ENCODE data around the gene CCL4L2.

- no peak for TF ChIP-seq CTCF (IDR thresholded peaks at IDR 0.05; ENCODE audit: insufficient read depth, low read depth, low read length)
- no peak for TF ChIP-seq EZH2 (IDR thresholded peaks at IDR 0.05; ENCODE audit: insufficient read depth, low read length)
Observed at GRCh38 chr17:36205637-36206485, 5.0 kb upstream of the CCL4L2 start.
